Esophagus muscularis mucosa (tissue), 4 donors: Measurements from ENCODE around the gene SH2D5. TPM values are rescaled to one million over a fixed set of nuclear protein-coding genes. Genes with fewer than 3 reads are reported as not detected.

ENCODE experiments used
- DNase-seq: peaks from one replicate; pipeline ENCODE4 v3.0.0-alpha.2; 2017; ENCODE audit errors: extremely low spot score
- H3K27ac ChIP-seq, 4 donors: fragments of 200-600 bp; sonication (generic); replicated peaks in 1 of 4; 1 replicate in 3 of 4; 2 replicates in 1 of 4; pipeline ENCODE4 v1.5.1; 2016 to 2019; ENCODE audit warnings: mild to moderate bottlenecking in 1 of 4
- H3K27me3 ChIP-seq, 4 donors: fragments of 200-600 bp; sonication (generic); one replicate each; pipeline versions ENCODE4 v1.5.1 to v1.6.0; 2016 to 2019
- H3K36me3 ChIP-seq, 4 donors: fragments of 200-600 bp; sonication (generic); one replicate each; pipeline ENCODE4 v1.5.1; 2016 to 2019
- H3K4me1 ChIP-seq, 4 donors: fragments of 200-600 bp; sonication (generic); one replicate each; pipeline ENCODE4 v1.5.1; 2016 to 2019
- H3K4me3 ChIP-seq, 4 donors: fragments of 200-600 bp; sonication (generic); 1 replicate in 2 of 4; 2 replicates in 2 of 4; pipeline ENCODE4 v1.5.1; 2016 to 2019; ENCODE audit warnings: mild to moderate bottlenecking in 4 of 4, moderate library complexity in 1 of 4
- H3K9me3 ChIP-seq, 4 donors: fragments of 200-600 bp; sonication (generic); 1 replicate in 3 of 4; 2 replicates in 1 of 4; pipeline ENCODE4 v1.5.1; 2016 to 2019
- EP300 ChIP-seq: sonication (generic); formaldehyde crosslinking; IDR thresholded peaks from one replicate; pipeline ENCODE4 v1.6.1; 2017; ENCODE audit warnings: antibody characterized with exemption
- POLR2A ChIP-seq: fragments of 450-650 bp; IDR thresholded peaks from one replicate; pipeline ENCODE4 v1.6.1; 2017; ENCODE audit warnings: antibody characterized with exemption, moderate library complexity, mild to moderate bottlenecking, low read depth
- POLR2AphosphoS5 ChIP-seq, 2 donors: sonication (generic); formaldehyde crosslinking; IDR thresholded peaks; one replicate each; pipeline ENCODE4 v1.6.1; 2017; ENCODE audit warnings: antibody characterized with exemption in 2 of 2
- WGBS: methylation state at CpG from one replicate; pipeline ENCODE4 v1.1.5; 2018; 5-methylcytosine and 5-hydroxymethylcytosine counted together
- intact Hi-C: fragments of 100-400 bp; cut with DNase I; formaldehyde crosslinking; loops from one replicate; pipeline ENCODE4 v1.15.1; 2023
- total RNA-seq, 4 donors: library from RNA; depleted of rRNA; stranded (reverse); fragments of >200 nt; gene quantifications; one replicate each; pipeline versions ENCODE4 v1.1.0 to v1.2.1, GENCODE V29; 2016
- TF ChIP-seq, protein P1 (sequence below), 3 experiments: fragments of 200-600 bp in 2 of 3; fragments of 450-650 bp in 1 of 3; sonication (generic) in 2 of 3; IDR thresholded peaks; one replicate each; pipeline ENCODE4 v1.5.1; 2017 to 2019; ENCODE audit warnings: antibody characterized with exemption in 3 of 3, mild to moderate bottlenecking in 2 of 3, moderate library complexity in 1 of 3

The SH2D5 gene
- total RNA-seq, 4 donors from 2014 or later, result 0.42 to 7.2 (median 1.7) TPM

DNA sequence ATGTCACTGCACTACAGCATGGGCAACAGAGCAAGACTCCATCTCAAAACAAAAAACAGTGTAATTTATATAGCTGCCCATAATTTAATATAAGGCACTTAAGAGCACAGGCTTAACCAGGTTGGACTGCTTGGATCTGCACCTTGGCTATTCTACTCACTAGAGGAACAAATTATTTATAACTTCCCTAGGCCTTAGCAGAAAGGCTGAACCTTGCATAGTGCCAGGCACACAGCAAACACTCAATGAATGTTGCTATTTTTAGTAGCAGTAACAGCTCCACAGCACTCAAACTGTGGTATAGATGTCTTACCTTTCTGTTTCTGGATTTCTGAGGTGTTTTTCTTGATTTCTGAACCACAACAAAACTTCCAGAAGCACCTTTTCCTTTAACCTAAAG, 34.8 kb upstream of the SH2D5 start:
- no peaks in the 10 kb centered on the region for H3K27me3 ChIP-seq
- H3K9me3 ChIP-seq, result no peaks in the 10 kb centered on the region
- H3K4me3 ChIP-seq, result no peak overlapping the region
- H3K27ac ChIP-seq, result no peak overlapping the region
- peaks cover 5 to 12% (median 10%) of the 10 kb centered on the region in 4 donors for H3K4me1 ChIP-seq
- peaks cover 71 to 100% (median 95%) of the 10 kb centered on the region in 4 donors for H3K36me3 ChIP-seq
- TF ChIP-seq EP300 (no peak), POLR2A (no peak)
- no peak for DNase-seq
- intact Hi-C loops, result no loop called here

DNA sequence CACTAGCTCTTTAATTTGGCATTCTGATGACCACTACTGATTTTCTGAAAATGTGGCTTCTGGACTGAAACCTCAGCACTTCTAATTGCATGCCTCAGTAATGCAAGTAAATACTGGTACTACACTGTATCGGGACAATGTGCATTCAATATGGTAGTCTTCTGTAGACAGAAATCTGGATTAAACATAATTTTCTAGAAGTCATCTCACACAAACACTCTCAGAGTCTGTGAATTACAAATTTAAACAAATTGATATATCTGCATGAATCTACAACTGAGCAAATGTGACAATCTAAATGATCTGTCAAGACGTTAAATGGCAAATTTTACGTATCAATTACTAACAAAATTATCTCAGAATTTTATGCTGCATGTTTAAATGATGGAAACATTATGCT, 30.9 kb upstream of the SH2D5 start:
- H3K4me1 ChIP-seq, result peaks cover 5 to 12% (median 10%) of the 10 kb centered on the region in 4 donors
- no peaks in the 10 kb centered on the region for H3K9me3 ChIP-seq
- peaks cover 86 to 100% (median 95%) of the 10 kb centered on the region in 4 donors for H3K36me3 ChIP-seq
- WGBS, result 95% methylated on average over 3 of the region's 3 CpGs
- H3K27me3 ChIP-seq, result no peaks in the 10 kb centered on the region
- TF ChIP-seq POLR2AphosphoS5 (IDR thresholded peaks at IDR 0.05) (no peak), EP300 (no peak), POLR2A (no peak)
- TF ChIP-seq, protein P1, sequence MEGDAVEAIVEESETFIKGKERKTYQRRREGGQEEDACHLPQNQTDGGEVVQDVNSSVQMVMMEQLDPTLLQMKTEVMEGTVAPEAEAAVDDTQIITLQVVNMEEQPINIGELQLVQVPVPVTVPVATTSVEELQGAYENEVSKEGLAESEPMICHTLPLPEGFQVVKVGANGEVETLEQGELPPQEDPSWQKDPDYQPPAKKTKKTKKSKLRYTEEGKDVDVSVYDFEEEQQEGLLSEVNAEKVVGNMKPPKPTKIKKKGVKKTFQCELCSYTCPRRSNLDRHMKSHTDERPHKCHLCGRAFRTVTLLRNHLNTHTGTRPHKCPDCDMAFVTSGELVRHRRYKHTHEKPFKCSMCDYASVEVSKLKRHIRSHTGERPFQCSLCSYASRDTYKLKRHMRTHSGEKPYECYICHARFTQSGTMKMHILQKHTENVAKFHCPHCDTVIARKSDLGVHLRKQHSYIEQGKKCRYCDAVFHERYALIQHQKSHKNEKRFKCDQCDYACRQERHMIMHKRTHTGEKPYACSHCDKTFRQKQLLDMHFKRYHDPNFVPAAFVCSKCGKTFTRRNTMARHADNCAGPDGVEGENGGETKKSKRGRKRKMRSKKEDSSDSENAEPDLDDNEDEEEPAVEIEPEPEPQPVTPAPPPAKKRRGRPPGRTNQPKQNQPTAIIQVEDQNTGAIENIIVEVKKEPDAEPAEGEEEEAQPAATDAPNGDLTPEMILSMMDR (IDR thresholded peaks at IDR 0.05), result no peak
- no peak overlapping the region for H3K27ac ChIP-seq
- no peak for DNase-seq
- H3K4me3 ChIP-seq, result no peak overlapping the region
- intact Hi-C loops, result no loop called here

DNA sequence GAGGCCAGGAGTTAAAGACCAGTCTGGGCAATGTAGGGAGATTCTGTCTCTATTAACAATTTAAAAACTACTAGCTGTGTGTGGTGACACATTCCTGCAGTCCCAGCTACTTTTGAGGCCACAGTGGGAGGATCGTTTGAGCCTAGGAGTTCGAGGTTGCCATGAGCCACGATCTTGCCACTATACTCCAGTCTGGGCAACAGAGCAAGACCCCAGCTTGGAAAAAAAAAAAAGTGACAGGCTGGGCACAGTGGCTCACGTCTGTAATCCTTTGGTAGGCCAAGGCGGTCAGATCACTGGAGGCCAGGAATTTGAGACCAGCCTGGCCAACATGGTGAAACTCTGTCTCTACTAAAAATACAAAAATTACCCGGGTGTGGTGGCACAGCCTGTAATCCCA, 27.8 kb upstream of the SH2D5 start:
- Histone ChIP-seq H3K27me3 (no peaks in the 10 kb centered on the region), H3K27ac (no peak overlapping the region), H3K36me3 (peaks cover 85 to 100% (median 98%) of the 10 kb centered on the region in 4 donors), H3K4me1 (no peaks in the 10 kb centered on the region), H3K9me3 (no peaks in the 10 kb centered on the region), H3K4me3 (no peak overlapping the region)
- 90% methylated on average over 6 of the region's 6 CpGs for WGBS
- DNase-seq, result no peak
- TF ChIP-seq, protein P1 (IDR thresholded peaks at IDR 0.05), result no peak
- intact Hi-C loops, result no loop called here

DNA sequence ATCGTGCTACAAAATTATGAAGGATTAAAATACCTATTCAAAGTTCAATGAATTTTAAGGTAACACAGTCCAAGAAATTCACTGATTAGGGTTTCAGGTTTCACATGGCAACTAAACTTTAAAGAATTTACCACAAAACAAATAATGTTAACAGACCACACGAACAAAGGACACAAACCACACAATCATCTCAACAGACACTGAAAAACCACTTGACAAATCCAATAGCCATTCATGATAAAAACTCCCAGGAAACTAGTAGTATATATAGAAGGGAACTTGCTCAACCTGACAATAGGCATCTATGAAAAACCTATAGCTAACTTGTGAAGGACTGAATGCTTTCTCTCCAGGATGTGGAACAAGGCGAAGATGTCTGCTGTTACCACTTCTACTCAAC, 21.1 kb upstream of the SH2D5 start:
- no peak overlapping the region for H3K4me3 ChIP-seq
- DNase-seq, result no peak
- intact Hi-C loops, result no loop called here
- TF ChIP-seq, protein P1 (IDR thresholded peaks at IDR 0.05), result no peak
- TF ChIP-seq POLR2A (no peak), POLR2AphosphoS5 (IDR thresholded peaks at IDR 0.05) (no peak), EP300 (no peak)
- peaks cover 28 to 87% (median 70%) of the 10 kb centered on the region in 4 donors for H3K36me3 ChIP-seq
- 87% methylated on average over 3 of the region's 3 CpGs for WGBS
- no peaks in the 10 kb centered on the region for H3K9me3 ChIP-seq
- no peak overlapping the region for H3K27ac ChIP-seq
- H3K4me1 ChIP-seq, result no peaks in the 10 kb centered on the region
- H3K27me3 ChIP-seq, result no peaks in the 10 kb centered on the region

DNA sequence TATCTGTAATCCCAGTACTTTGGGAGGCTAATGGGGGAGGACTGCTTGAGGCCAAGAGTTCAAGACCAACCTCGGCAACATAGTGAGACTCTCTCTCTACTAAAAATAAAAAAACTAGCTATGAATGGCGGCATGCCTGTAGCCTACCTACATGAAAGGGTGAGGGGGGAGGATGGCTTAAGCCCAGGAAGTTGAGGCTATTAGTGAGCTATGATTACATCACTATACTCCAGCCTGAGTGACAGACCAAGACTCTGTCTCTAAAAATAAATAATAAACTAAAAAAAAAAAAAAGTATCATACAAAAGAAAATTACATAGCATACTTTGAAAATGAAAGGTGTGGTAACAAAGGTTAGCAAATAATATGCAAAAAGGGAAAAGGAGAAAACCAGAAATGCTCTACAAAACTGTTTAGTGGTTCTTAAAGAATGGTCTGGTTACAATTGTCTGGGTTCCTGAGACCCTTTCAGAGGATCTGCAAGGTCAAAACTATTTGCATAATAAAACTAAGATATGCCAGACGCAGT, 19.0 kb upstream of the SH2D5 start:
- Histone ChIP-seq H3K27me3 (no peaks in the 10 kb centered on the region), H3K9me3 (no peaks in the 10 kb centered on the region), H3K4me1 (no peaks in the 10 kb centered on the region), H3K27ac (no peak overlapping the region), H3K4me3 (no peak overlapping the region), H3K36me3 (peaks cover 33 to 87% (median 70%) of the 10 kb centered on the region in 4 donors)
- intact Hi-C loops, result no loop called here
- TF ChIP-seq, protein P1 (IDR thresholded peaks at IDR 0.05), result no peak
- TF ChIP-seq POLR2AphosphoS5 (IDR thresholded peaks at IDR 0.05), result no peak
- TF ChIP-seq POLR2A, result no peak
- no peak for TF ChIP-seq EP300
- no peak for DNase-seq
- 82% methylated on average over 3 of the region's 3 CpGs for WGBS
